ENCODE measurements around the gene PHF11. TPM values are rescaled to one million over a fixed set of nuclear protein-coding genes. Genes with fewer than 3 reads are reported as not detected.

The PHF11 gene
- total and polyA plus RNA-seq, 2 of the 8 experiments (the other 6 are each of a cell fraction or from before 2014, with no cell fraction given), result 6.1 to 8.1 TPM

DNA sequence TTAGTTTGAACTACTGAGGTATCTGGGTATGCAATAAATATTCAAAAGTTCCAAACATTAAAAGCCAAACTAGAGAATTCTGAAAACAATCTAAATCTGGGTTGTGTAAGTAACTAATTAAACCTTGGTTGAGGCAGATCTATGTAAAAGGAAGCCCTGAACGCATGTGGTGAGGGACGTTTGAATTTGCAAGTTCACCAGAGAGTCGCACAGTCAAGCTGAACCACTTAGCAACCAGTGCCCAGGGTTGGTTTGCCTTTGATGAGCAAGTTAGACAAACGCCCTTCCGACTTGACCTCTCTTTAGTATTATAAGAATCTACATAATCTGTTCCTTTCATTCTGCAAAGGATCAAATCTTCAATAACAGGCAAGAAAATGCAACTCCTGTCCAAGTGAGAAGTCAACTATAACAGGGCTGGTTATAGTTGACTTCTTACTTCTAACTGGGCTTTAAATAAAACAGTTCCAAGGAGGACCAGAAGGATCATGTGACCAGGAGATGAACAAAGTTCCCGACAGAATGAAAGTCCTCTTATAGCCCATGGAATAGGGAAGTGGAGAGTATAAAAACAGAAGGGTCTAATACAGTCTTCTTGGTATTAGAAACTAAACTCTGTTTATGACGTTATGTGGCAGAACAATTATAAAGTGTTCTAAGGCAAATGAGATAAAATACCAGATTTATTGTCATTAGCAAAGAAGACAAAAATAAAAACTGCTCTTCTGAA, 40.6 kb downstream of the PHF11 start (continued):
- no peak for TF ChIP-seq RAD21 (IDR thresholded peaks at IDR 0.05 in 1 of 2, conservative IDR thresholded peaks at IDR 0.05 in 1 of 2; ENCODE audit: low read depth in 2 of 2, low read length in 2 of 2)
- no peak for TF ChIP-seq POLR2AphosphoS5 (IDR thresholded peaks at IDR 0.05; ENCODE audit: low read depth, low read length)
- TF ChIP-seq NANOG (IDR thresholded peaks at IDR 0.05; ENCODE audit: insufficient read depth, low read depth, low read length, poor library complexity, severe bottlenecking), result no peak
- TF ChIP-seq, protein P1, sequence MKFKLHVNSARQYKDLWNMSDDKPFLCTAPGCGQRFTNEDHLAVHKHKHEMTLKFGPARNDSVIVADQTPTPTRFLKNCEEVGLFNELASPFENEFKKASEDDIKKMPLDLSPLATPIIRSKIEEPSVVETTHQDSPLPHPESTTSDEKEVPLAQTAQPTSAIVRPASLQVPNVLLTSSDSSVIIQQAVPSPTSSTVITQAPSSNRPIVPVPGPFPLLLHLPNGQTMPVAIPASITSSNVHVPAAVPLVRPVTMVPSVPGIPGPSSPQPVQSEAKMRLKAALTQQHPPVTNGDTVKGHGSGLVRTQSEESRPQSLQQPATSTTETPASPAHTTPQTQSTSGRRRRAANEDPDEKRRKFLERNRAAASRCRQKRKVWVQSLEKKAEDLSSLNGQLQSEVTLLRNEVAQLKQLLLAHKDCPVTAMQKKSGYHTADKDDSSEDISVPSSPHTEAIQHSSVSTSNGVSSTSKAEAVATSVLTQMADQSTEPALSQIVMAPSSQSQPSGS (IDR thresholded peaks at IDR 0.05; ENCODE audit: low read length), result no peak
